Superior temporal gyrus (tissue), 1 donor: Measurements from ENCODE around the gene PSMD12.
"Not testable (repeated sequence)": the region's sequence is repeated elsewhere in the genome, so short reads cannot be mapped to it uniquely, and the experiment has no call there.

Experiments
- DNase-seq: peaks from one replicate; pipeline ENCODE4 v3.0.0-alpha.2; 2016; ENCODE audit errors: extremely low spot score

PSMD12 gene

DNA sequence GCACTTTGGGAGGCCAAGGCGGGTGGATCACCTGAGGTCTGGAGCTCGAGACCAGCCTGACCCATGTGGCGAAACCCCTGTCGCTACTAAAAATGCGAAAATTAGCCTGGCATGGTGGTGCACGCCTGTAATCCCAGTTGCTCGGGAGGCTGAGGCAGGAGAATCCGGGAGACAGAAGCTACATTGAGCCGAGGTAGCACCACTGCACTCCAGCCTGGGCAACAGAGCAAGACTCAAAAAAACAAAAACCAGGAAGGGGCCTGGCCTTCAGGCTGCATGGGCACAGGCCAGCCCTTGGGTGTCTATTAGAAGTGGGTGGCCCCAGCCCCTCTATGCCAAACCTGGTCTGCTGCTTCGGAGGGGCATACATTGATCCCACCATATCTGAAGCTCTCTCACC, 56.0 kb downstream of the PSMD12 start:
- DNase-seq = no peak

DNA sequence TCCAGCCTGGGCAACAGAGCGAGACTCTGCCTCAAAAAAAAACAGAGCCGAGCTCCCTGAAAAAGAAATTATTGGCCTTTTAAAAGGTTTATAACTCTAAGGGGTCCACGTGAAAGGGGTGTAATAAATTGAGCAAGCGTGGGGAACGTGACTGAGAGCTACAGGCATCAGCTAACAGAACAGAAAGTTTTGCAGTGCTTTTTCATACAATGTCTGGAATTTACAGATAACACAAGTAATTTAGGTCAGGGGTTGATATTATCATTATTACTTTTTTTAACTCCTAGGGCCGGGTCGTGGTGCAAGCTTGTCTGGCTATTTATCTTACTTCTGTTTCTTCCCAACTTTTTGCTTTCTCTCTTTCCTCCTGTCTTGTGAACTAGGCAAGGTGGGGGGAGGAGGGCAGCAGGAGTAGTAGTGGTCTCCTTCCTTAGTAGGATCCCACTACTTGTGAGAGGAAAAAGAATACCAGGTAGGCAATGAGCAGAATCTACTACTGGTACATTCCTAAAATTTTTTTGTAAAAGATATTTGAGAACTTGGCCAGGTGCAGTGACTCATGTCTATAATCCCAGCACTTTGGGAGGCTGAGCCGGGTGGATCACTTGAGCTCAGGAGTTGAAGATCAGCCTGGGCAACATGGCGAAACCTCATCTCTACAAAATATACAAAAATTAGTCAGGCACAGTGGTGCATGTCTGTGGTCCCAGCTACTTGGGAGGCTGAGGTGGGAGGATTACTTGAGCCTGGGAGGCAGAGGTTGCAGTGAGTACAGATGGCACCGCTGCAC, 60.7 kb downstream of the PSMD12 start:
- not testable (repeated sequence) for DNase-seq

DNA sequence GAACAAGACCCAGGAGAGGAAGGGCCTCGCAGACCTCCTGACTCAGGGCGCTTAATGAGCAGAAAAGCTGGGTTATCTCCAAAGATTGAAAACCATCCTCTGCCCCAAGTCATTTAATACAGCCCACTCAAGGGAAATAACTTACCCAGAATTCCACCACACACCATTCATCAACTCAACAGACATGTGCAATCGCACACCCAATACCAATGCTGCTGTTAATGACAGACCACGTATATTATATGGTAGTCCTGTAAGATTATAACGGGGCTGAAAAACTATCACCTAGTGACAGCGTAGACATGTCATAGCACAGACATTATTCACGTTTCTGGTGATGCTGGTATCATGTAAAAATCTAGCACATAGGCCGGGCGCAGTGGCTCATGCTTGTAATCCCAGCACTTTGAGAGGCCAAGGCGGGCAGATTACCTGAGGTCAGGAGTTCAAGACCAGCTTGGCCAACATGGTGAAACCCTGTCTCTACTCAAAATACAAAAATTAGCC, 68.9 kb downstream of the PSMD12 start:
- DNase-seq = no peak

DNA sequence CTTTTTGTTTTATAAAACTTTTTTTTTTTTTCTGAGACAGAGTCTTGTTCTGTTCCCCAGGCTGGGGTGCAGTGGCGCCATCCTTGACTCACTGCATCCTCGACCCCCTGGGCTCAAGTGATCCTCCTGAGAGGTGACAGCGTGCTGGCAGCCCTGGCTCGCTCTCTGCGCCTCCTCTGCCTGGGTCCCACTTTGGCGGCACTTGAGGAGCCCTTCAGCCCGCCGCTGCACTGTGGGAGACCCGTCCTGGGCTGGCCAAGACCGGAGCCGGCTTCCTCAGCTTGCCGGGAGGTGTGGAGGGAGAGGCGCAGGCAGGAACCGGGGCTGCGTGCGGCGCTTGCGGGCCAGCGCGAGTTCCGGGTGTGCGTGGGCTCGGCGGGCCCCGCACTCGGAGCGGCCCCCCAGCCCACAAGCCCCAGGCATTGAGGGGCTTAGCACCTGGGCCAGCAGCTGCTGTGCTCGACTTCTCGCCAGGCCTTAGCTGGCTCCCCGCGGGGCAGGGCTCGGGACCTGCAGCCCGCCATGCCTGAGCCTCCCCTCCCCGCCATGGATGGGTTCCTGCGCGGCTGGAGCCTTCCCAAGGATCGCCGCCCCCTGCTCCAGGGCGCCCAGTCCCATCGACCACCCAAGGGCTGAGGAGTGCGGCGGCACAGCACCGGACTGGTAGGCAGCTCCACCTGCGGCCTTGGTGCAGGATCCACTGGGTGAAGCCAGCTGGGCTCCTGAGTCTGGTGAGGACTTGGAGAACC, 71.8 kb downstream of the PSMD12 start:
- no peak for DNase-seq

DNA sequence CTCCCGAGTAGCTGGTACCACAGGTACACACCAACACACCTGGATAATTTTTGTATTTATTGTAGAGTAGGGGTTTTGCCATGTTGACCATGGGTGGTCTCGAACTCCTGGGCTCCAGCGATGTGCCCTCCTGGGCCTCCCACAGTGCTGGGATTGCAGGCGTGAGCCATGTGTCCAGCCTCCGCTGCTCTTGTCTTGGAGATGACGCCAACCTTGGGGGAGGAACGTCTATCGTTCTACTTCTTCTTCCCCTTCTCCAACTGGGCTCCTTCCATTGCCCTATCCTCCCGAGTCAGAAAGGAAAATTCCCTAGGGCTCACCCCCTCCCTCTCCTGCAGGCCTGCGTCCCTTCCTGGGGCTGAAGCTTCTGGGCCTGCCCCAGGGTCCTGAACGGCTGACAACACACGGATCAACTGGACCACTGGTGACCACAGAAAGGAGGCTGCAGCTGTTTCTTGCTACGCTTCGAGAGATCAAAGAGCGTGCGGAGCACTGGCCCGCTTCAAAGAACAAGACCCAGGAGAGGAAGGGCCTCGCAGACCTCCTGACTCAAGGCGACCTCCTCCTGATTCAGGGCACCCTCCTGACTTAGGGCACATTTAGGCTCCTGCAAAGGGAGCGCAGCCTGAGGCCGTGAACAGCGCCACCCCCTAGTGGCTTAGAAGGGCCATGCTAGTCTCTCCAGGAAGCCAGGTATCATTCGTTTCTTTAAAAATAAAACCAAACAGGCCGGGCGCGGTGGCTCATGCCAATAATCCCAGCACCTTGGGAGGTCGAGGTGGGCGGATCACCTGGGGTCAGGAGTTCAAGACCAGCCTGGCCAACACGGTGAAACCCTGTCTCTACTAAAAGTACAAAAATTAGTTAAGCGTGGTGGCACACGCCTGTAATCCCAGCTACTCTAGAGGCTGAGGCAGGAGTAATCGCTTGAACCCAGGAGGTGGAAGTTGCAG, 72.8 kb downstream of the PSMD12 start:
- peak; percentile 25 for DNase-seq

DNA sequence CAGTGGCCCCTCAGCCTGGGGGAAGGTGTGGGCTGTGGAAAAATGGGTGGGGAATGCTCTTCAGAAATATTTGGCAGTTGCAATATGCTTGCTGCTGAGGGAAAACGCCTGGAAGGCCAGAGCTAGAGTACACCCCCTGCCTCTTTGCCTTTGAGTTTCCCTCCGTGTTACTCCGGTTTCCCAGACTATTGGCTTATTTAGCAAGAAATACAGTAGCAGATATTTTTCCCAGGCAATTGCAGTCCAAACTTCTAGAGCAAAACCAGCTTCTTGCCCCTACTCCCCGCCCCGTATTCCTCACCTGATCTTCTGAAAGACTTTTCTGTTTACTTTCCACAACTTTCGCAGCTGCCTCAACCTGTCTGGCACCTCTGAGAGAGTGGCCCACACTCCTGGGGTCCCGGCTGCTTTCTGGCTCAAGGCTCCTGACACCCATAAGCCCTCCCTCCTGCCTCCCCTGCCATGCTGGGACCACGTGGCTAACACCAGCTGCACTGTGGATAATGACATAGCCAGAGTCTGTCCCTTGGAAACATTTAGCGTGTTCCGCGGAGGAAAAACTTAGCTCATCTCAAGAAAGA, 75.6 kb downstream of the PSMD12 start:
- DNase-seq = no peak

DNA sequence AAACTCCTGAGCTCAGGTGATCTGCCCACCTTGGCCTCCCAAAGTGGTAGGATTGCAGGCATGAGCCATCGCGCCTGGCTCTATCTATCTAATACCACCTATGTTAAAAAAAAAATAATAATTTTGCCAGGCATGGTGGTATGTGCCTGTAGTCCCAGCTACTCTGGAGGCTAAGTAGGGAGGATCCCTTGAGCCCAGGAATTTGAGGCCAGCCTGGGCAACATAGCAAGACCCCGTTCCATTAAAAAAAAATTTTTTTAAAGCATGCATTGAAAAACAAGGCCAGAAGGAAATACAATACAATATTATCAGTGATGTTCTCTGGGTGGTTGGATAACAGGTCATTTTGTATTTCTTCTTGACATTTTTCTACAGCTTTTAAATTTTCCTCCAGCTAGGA, 76.1 kb downstream of the PSMD12 start:
- no peak for DNase-seq

DNA sequence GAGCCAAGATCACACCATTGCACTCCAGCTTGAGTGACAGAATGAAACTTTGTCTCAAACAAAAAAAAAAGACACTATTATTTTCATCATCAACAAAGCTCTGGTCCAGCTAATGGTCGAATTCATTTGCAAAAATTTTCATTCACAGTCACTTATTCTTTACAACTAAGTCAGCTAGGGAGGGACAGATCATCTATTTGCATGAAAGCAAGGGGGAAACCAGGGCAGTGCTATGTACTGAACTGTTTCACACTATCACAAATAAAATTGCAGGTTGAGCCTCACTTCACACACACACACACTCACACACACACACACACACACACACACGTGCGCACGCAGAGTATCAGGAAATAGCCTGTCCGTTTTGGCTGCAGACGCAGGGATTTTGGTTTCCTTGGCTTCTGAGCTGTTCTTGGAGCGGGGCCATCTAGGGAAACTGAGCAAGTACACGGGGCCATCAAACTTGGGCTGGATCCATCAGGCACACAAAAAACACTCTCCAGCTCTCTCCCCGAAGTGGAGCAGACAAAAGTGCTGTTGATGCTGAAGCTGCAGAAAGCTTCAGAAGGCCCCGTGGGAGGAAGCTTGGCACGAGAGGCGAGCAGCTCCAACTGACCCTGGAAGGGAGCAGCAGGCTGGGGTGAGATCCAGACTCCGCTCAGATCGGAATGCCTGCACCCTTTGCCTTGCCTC, 77.0 kb downstream of the PSMD12 start:
- peak; percentile 49 for DNase-seq
